ENCODE data around the gene TNNI3K.

The TNNI3K gene

DNA sequence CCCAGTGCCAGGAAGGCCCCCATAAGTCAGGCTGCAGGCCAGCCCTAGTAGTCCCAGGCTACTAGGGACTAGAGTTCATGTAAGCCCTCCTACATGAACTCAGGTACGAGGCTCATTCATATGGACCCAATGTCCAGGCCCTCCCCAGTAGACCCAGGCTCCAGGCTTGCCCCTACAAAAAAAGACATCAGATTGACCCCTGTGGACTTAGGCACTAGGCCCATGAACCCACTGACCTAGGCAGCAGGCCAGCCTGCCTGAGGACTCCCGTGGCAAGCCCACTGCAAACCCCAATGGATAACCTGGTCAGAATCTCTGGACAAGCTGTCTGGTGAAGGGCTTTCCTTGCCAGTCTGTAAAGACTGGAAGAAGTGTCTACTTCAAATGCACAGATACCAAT lies 51.2 kb downstream of the TNNI3K start:
- TF ChIP-seq, protein P1, sequence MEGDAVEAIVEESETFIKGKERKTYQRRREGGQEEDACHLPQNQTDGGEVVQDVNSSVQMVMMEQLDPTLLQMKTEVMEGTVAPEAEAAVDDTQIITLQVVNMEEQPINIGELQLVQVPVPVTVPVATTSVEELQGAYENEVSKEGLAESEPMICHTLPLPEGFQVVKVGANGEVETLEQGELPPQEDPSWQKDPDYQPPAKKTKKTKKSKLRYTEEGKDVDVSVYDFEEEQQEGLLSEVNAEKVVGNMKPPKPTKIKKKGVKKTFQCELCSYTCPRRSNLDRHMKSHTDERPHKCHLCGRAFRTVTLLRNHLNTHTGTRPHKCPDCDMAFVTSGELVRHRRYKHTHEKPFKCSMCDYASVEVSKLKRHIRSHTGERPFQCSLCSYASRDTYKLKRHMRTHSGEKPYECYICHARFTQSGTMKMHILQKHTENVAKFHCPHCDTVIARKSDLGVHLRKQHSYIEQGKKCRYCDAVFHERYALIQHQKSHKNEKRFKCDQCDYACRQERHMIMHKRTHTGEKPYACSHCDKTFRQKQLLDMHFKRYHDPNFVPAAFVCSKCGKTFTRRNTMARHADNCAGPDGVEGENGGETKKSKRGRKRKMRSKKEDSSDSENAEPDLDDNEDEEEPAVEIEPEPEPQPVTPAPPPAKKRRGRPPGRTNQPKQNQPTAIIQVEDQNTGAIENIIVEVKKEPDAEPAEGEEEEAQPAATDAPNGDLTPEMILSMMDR (IDR thresholded peaks at IDR 0.05; ENCODE audit: low read depth, low read length), result no peak
- H3K4me3 ChIP-seq (ENCODE audit: low read depth, low read length), result no peak overlapping the region

- H3K4me3 ChIP-seq (ENCODE audit: low read depth, low read length), result no peak overlapping the region
- TF ChIP-seq, protein P1 (IDR thresholded peaks at IDR 0.05; ENCODE audit: low read depth, low read length), result no peak
Observed at GRCh38 chr1:74314438-74314837, 79.3 kb downstream of the TNNI3K start.

DNA sequence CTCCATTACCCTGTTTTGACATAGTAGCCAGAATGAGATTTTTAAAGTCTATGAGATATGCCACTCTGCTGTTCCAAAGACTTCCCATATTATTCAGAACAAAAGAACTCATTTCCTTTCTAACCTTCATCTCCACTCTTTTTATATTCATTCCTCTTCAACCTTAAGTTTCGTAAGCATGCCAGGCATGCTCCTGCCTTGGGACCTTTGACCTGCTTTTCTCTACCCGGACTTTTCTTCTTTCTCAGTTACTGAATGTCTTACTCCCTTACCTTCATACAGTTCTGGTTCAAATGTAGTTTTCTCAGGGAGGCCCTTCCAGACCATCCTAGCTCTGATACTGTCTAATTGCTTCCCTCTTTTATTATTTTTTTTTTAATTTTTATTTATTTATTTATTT lies 81.1 kb downstream of the TNNI3K start:
- no peak overlapping the region for H3K4me3 ChIP-seq (ENCODE audit: low read depth, low read length)
- TF ChIP-seq, protein P1 (IDR thresholded peaks at IDR 0.05; ENCODE audit: low read depth, low read length), result no peak

GRCh38 chr1:74317663-74318062 lies 82.5 kb downstream of the TNNI3K start:
- H3K4me3 ChIP-seq (ENCODE audit: low read depth, low read length), result no peak overlapping the region
- TF ChIP-seq, protein P1 (IDR thresholded peaks at IDR 0.05; ENCODE audit: low read depth, low read length), result no peak

DNA sequence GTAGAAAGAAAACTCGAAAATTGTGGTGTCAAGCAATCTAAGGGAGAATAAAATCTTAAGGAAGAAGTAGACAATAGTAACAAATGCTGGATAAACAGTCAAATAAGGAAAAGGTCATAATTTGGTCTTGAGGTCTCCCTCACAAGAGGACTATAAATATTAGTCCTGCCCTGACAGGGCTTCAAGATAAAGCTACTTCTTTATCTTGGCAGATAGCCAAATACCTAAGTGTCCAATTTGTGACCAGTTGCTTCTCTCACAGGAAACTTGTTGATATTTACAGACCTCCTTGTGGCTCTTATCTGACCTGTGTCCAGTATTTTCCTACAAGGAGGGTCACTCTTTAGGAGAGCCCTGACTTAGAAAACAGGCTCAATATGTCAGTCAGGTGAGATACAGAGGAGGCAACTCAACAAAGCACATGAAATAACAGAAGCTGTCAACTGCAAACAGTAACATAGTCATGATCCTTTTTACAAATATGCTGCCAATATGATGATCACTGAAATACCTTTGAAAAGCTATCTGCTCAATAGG lies 88.8 kb downstream of the TNNI3K start:
- no peak overlapping the region for H3K4me3 ChIP-seq (ENCODE audit: low read depth, low read length)
- TF ChIP-seq, protein P1 (IDR thresholded peaks at IDR 0.05; ENCODE audit: low read depth, low read length), result no peak

DNA sequence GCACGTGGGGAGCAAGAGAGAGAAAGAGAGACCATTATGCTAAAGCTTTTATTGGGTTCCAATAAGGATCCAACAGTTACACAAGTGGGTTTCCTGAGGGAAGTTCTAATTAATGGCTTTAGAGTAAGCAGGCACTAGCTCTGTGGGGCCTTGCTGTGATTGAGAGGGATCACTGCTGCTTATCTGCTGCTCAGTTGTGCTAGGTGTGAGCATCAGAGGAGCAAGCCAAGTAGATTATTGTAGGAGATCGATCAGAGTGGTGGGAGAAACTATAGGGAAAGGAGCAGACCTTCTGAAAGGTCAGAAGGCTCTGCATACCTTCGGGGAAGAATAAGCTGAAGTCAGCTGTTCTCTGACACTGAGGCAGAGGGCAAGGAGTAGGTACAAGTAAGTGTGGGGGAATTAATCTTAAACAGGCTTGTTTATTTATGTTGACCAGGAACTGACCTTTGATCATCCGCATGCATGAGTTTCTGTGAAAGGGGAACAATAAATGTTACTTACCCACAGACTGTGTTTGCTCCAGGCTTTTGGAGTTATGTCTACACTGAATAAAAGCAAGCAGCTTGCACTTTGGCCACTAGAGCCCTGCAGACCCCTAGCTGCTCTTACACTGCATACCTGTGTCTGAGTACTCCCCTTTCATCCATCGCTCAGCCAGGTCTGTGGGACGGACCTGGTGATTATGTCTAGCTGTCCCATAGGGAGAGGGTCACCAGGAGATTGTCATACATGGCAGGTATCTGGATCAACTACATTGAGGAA lies 89.7 kb downstream of the TNNI3K start:
- TF ChIP-seq, protein P1 (IDR thresholded peaks at IDR 0.05; ENCODE audit: low read depth, low read length), result no peak
- H3K4me3 ChIP-seq (ENCODE audit: low read depth, low read length), result no peak overlapping the region

GRCh38 chr1:74328851-74329250 lies 93.7 kb downstream of the TNNI3K start:
- TF ChIP-seq, protein P1 (IDR thresholded peaks at IDR 0.05; ENCODE audit: low read depth, low read length), result no peak
- H3K4me3 ChIP-seq (ENCODE audit: low read depth, low read length), result no peak overlapping the region
